ENCODE measurements around the gene PTPRT. TPM values are rescaled to one million over a fixed set of nuclear protein-coding genes. Genes with fewer than 3 reads are reported as not detected.

The PTPRT gene
- total RNA-seq, 4 donors from 2014 or later = 0.63 to 2.2 (median 1.8) TPM

DNA sequence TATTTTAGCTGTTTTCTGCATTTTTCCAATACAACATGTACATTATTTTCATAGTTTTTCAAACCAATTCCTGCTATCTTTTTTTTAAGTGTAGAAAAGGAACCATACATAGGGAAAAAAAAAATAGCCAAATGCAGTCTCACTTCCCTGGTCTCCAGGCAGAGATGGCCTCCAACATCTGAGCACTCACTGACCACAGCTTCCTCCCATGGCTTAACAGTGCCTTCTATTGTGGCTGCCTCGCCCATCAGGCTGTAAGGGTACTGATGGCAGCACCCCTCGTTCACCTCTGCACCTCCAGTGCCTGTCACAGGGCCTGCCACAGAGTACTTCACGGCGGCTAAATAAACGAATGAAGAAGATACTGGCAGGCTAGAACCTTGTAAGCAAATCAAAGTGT lies 591.1 kb downstream of the PTPRT start:
- no peak for ATAC-seq (ENCODE audit: low FRiP score)
- no peak for DNase-seq (ENCODE audit: low spot score)
- TF ChIP-seq, protein P1, sequence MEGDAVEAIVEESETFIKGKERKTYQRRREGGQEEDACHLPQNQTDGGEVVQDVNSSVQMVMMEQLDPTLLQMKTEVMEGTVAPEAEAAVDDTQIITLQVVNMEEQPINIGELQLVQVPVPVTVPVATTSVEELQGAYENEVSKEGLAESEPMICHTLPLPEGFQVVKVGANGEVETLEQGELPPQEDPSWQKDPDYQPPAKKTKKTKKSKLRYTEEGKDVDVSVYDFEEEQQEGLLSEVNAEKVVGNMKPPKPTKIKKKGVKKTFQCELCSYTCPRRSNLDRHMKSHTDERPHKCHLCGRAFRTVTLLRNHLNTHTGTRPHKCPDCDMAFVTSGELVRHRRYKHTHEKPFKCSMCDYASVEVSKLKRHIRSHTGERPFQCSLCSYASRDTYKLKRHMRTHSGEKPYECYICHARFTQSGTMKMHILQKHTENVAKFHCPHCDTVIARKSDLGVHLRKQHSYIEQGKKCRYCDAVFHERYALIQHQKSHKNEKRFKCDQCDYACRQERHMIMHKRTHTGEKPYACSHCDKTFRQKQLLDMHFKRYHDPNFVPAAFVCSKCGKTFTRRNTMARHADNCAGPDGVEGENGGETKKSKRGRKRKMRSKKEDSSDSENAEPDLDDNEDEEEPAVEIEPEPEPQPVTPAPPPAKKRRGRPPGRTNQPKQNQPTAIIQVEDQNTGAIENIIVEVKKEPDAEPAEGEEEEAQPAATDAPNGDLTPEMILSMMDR (IDR thresholded peaks at IDR 0.05) = no peak

DNA sequence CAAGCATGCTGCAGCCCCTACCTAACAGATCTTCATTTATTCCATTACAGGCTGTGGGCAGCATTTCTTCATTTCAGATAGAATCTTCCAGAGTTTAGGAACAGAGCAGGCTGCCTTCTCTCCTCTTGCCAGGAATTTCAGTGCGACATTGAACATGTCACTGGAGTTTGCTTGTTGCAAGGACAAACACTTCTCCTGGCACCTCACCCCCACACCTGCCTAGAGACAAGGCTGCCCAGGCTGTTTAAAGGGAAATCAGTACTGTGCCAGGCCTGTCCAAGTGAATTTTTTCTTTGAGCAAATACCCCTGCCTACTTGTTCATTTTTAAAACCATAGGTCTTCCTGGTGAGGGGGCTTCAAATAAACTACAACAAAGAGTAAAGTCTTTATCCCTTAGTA lies 594.1 kb downstream of the PTPRT start:
- DNase-seq (ENCODE audit: low spot score) = no peak
- TF ChIP-seq, protein P1 (IDR thresholded peaks at IDR 0.05) = no peak
- no peak for ATAC-seq (ENCODE audit: low FRiP score)

DNA sequence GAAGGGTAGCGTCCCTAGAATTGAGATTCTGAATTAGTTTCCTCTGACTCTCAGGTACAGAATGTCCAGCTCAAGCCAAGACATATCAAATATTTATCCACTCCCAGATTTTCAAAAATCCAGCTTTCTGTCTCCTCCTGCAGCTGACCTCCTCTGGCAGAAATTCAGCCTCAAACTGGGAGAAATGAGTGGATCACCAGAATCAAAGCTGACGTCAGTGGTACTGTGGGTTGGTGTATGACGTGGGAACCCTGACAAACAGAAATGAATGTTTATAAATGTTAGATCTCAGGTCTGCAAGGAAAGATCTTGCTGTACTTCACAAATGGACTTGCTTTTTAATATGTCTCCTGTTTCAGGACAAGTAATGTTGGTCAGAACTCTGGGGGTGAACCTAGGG lies 595.0 kb downstream of the PTPRT start:
- DNase-seq (ENCODE audit: low spot score) = no peak
- TF ChIP-seq, protein P1 (IDR thresholded peaks at IDR 0.05) = no peak
- no peak for ATAC-seq (ENCODE audit: low FRiP score)

DNA sequence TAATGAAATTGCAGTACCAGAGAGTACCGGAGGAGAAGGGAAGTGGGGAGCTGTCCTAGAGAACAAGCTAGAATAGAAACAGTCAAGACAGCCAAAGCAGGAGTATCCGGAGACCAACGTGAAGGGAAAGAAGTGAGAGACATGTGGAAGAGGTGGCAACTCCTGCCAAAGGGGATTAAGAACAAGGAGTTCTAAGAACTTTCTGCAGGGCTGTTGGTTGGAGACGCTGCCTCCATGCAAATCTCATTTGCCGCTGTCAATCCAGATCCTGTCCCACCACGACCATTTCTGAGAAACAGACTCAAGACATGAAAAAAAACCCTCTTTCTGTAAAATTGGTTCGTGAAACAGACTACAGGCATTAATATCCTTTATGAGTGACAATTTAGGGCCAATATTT lies 595.7 kb downstream of the PTPRT start:
- ATAC-seq (ENCODE audit: low FRiP score) = no peak
- no peak for DNase-seq (ENCODE audit: low spot score)
- TF ChIP-seq, protein P1 (IDR thresholded peaks at IDR 0.05) = no peak

DNA sequence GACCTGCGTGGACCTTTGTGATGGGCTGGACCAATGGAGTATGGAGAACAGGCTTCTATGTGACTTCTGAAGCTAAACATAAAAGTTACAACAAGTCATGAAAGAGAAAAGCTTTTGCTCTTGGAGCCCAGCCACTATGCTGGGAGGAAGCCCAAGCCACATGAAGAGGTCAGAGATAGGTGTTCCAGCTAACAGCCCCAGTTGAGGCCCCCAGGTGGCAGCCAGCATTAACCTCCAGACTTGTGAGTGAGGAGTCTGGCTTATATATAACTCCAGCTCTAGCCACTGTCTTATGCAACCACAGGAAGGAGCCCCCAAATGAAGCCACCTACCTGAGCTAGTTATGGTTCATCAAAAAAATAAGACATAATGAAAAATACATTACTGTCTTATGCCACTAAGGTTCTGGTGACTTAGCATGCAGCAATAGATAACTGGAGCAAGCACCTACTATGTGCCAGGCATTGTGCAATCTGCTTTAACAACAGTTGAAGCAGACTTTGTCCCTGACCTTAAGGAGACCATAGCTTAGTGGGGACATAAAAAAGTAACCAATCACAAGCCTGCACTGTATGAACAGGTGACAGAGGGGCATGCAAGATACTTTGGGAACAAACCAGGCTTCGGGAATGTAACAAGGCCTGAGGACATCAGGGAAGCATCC lies 599.6 kb downstream of the PTPRT start:
- no peak for DNase-seq (ENCODE audit: low spot score)
- no peak for ATAC-seq (ENCODE audit: low FRiP score)
- TF ChIP-seq, protein P1 (IDR thresholded peaks at IDR 0.05) = no peak

DNA sequence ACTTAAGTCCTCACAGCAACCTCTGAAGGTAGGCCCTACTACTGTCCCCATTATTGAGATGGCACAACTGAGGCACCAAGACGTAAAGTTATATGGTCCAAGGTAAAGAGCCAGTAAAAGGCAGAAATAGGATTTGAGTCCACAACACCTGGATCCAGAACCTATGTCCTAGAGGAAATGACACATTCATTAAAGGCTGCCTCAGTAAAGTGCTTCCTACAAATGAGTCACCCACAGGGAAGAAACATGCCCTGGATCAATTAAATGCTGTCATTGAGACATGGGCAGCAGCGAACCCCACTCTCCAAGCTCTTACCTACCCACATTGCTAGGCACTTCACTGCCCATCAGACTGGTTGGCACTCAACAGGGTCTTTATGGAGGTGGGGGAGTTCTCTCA lies 600.9 kb downstream of the PTPRT start:
- TF ChIP-seq, protein P1 (IDR thresholded peaks at IDR 0.05) = no peak
- no peak for DNase-seq (ENCODE audit: low spot score)
- no peak for ATAC-seq (ENCODE audit: low FRiP score)

DNA sequence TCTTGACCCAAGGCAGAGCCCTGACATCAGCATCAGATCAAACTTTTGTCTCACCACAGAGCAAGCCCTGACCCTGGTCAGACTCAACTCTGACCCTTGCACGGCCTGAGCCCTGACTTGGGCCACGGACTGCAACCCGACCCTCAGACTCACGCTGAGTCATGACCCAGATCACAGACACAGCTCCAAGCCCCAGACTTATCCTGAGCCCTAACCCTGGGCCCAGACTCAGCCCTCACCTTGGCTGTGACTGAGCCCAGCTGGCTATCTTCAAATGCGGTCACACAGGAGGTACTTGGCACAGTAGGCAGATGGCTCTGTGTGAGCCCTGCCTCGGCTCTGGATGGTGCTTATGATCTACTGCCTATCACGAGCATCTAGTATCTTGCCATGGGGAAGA lies 602.3 kb downstream of the PTPRT start:
- DNase-seq (ENCODE audit: low spot score) (no peak), ATAC-seq (ENCODE audit: low FRiP score) (no peak)
- TF ChIP-seq, protein P1 (IDR thresholded peaks at IDR 0.05) = no peak
